Measurements from ENCODE around the gene RPL32.
"Not testable (repeated sequence)": the region's sequence is repeated elsewhere in the genome, so short reads cannot be mapped to it uniquely, and the experiment has no call there.

The RPL32 gene
- 649 to 1,268 (median 1,011) reads per million in 4 experiments for total RNA-seq

- peak; percentile 75 for DNase-seq
Observed at GRCh38 chr3:12841149-12841969, at the start of gene RPL32. RPL32 (minus strand) TSS chr3:12841565; CDS start chr3:12840237, 1,328 bp downstream.

GRCh38 chr3:12890610-12891390, 49.4 kb upstream of the RPL32 start:
- no peak for DNase-seq

GRCh38 chr3:12886736-12887135, 45.4 kb upstream of the RPL32 start:
- no peak for DNase-seq

GRCh38 chr3:12886106-12886679, 44.8 kb upstream of the RPL32 start:
- no peak for DNase-seq

- DNase-seq, result no peak
Observed at GRCh38 chr3:12885583-12885930, 44.2 kb upstream of the RPL32 start.

- DNase-seq, result no peak
Observed at GRCh38 chr3:12884790-12885582, 43.6 kb upstream of the RPL32 start.

GRCh38 chr3:12884186-12884680, 42.9 kb upstream of the RPL32 start:
- DNase-seq, result no peak

GRCh38 chr3:12882336-12883310, 41.3 kb upstream of the RPL32 start:
- no peak for DNase-seq

GRCh38 chr3:12881858-12882257, 40.5 kb upstream of the RPL32 start:
- DNase-seq, result not testable (repeated sequence)

- DNase-seq, result no peak
Observed at GRCh38 chr3:12879191-12879815, 37.9 kb upstream of the RPL32 start.

- DNase-seq, result not testable (repeated sequence)
Observed at GRCh38 chr3:12878758-12879157, 37.4 kb upstream of the RPL32 start.

- no peak for DNase-seq
Observed at GRCh38 chr3:12878141-12878574, 36.8 kb upstream of the RPL32 start.

- DNase-seq, result no peak
Observed at GRCh38 chr3:12877040-12877439, 35.7 kb upstream of the RPL32 start.

- no peak for DNase-seq
Observed at GRCh38 chr3:12875857-12876836, 34.8 kb upstream of the RPL32 start.

GRCh38 chr3:12871404-12871983, 30.1 kb upstream of the RPL32 start:
- no peak for DNase-seq

- DNase-seq, result no peak
Observed at GRCh38 chr3:12870942-12871341, 29.6 kb upstream of the RPL32 start.

GRCh38 chr3:12869035-12869621, 27.8 kb upstream of the RPL32 start:
- peak; percentile 8 for DNase-seq

Data from effector CD8-positive, alpha-beta T cell (primary cell).